SW 1271 (cell line): ENCODE results near the gene TREH.
A peak's percentile ranks its signal among the peaks of the same experiment; 100 is the strongest.
"Not testable (repeated sequence)": the region's sequence is repeated elsewhere in the genome, so short reads cannot be mapped to it uniquely, and the experiment has no call there.

Experiments used
- DNase-seq, 2 experiments: peaks; one replicate each; lab custom pipeline; 2025; lab: John Stamatoyannopoulos, UW

Gene TREH

GRCh38 chr11:118612378-118612777, 67.1 kb downstream of the TREH start:
- DNase-seq, result no peak

GRCh38 chr11:118611433-118611795, 68.0 kb downstream of the TREH start:
- DNase-seq, result not testable (repeated sequence)

GRCh38 chr11:118610773-118611432, 68.5 kb downstream of the TREH start:
- DNase-seq, result no peak

- no peak for DNase-seq
These were observed 69.2 kb downstream of the TREH start for GRCh38 chr11:118610225-118610772.

GRCh38 chr11:118609380-118610224, 69.8 kb downstream of the TREH start:
- DNase-seq, result no peak

GRCh38 chr11:118608360-118609227, 70.9 kb downstream of the TREH start:
- DNase-seq, result peak; percentile 27 to 49

GRCh38 chr11:118607401-118608359, 71.8 kb downstream of the TREH start, which contains the start of gene PHLDB1:
Gene PHLDB1 (plus strand): TSS chr11:118607615. CDS start chr11:118613837, 6,222 bp downstream.
- peak; percentile 31 to 71 for DNase-seq
